Smooth muscle cell (in vitro differentiated cells): ENCODE measurements around the gene CD6. TPM values are rescaled to one million over a fixed set of nuclear protein-coding genes. Genes with fewer than 3 reads are reported as not detected.

Experiments used
- DNase-seq: peaks from one replicate; lab custom pipeline; 2025; ENCODE audit not compliant: unreplicated experiment; lab: John Stamatoyannopoulos, UW
- H2AFZ ChIP-seq: fragments of 200-600 bp; sonication (generic); 2 replicates; pipeline ENCODE4 v1.6.0; 2016; ENCODE audit warnings: antibody characterized with exemption, low read depth, mild to moderate bottlenecking
- H3F3A ChIP-seq: fragments of 200-600 bp; sonication (generic); 2 replicates; pipeline ENCODE4 v1.6.0; 2017; ENCODE audit warnings: antibody characterized with exemption, low read depth
- H3K27ac ChIP-seq: fragments of 200-600 bp; sonication (generic); 2 replicates; pipeline ENCODE4 v1.5.1; 2016; ENCODE audit warnings: low read depth, mild to moderate bottlenecking
- H3K27me3 ChIP-seq: fragments of 200-600 bp; sonication (generic); 2 replicates; pipeline ENCODE4 v1.6.1; 2016; ENCODE audit warnings: low read depth, mild to moderate bottlenecking
- H3K36me3 ChIP-seq: fragments of 200-600 bp; sonication (generic); 2 replicates; pipeline ENCODE4 v1.5.1; 2016; ENCODE audit warnings: low read depth
- H3K4me1 ChIP-seq: fragments of 200-600 bp; sonication (generic); 2 replicates; pipeline ENCODE4 v1.5.1; 2016; ENCODE audit warnings: low read depth
- H3K4me2 ChIP-seq: fragments of 200-600 bp; sonication (generic); 2 replicates; pipeline ENCODE4 v1.6.0; 2016; ENCODE audit warnings: mild to moderate bottlenecking
- H3K4me3 ChIP-seq: fragments of 200-600 bp; sonication (generic); 2 replicates; pipeline ENCODE4 v1.5.1; 2016; ENCODE audit warnings: mild to moderate bottlenecking
- H3K79me2 ChIP-seq: fragments of 200-600 bp; sonication (generic); 2 replicates; pipeline ENCODE4 v1.6.0; 2016; ENCODE audit warnings: low read depth, mild to moderate bottlenecking
- H3K9ac ChIP-seq: fragments of 200-600 bp; sonication (generic); 2 replicates; pipeline ENCODE4 v1.6.0; 2016; ENCODE audit warnings: low read depth
- H3K9me3 ChIP-seq: fragments of 200-600 bp; sonication (generic); replicated peaks from 2 replicates; pipeline ENCODE4 v1.5.1; 2016; ENCODE audit warnings: low read depth
- H4K20me1 ChIP-seq: fragments of 200-600 bp; sonication (generic); 2 replicates; pipeline ENCODE4 v1.6.0; 2016; ENCODE audit warnings: low read depth
- WGBS: methylation state at CpG from one replicate; pipeline ENCODE4 v1.1.7; 2016; ENCODE audit warnings: low lambda C conversion rate; 5-methylcytosine and 5-hydroxymethylcytosine counted together
- polyA plus RNA-seq: library from polyadenylated mRNA; unstranded; fragments of >200 nt; fragmentation: Nextera tagmentation; extraction: Ambion mirVana; gene quantifications from 2 replicates; pipeline ENCODE4 v1.2.1, GENCODE V29; 2016
- total RNA-seq: library from RNA; depleted of rRNA; stranded (reverse); fragments of >200 nt; gene quantifications from 2 replicates; pipeline ENCODE4 v1.2.3, GENCODE V29; 2014
- TF ChIP-seq, protein P1 (sequence below): fragments of 200-600 bp; sonication (generic); IDR thresholded peaks from 2 replicates; pipeline ENCODE4 v1.5.1; 2017; ENCODE audit warnings: borderline replicate concordance, mild to moderate bottlenecking, antibody characterized with exemption; ENCODE audit not compliant: insufficient read depth, poor library complexity, severe bottlenecking

The CD6 gene
- total and polyA plus RNA-seq, 2 experiments from 2014 or later, result 0.27 TPM; not detected in 1

DNA sequence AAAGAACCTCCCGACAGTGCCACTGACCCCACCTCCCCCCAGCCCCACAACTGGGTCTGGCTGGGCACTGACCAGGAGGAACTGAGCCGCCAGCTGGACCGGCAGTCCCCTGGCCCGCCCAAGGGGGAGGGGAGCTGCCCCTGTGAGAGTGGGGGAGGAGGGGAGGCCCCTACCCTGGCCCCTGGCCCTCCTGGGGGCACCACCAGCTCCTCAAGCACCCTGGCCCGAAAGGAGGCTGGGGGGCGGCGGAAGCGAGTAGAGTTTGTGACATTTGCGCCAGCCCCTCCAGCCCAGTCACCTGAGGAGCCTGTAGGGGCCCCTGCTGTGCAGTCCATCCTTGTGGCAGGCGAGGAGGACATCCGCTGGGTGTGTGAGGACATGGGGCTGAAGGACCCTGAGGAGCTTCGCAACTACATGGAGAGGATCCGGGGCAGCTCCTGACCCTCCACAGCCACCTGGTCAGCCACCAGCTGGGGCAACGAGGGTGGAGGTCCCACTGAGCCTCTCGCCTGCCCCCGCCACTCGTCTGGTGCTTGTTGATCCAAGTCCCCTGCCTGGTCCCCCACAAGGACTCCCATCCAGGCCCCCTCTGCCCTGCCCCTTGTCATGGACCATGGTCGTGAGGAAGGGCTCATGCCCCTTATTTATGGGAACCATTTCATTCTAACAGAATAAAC lies 34.9 kb upstream of the CD6 start:
- Histone ChIP-seq H3K36me3 (no peaks in the 10 kb centered on the region), H3K79me2 (no peaks in the 10 kb centered on the region), H3F3A (no peaks in the 10 kb centered on the region), H2AFZ (no peak overlapping the region), H3K9me3 (no peaks in the 10 kb centered on the region), H3K9ac (no peak overlapping the region), H3K27ac (no peak overlapping the region), H4K20me1 (no peaks in the 10 kb centered on the region), H3K4me2 (no peak overlapping the region), H3K4me1 (no peaks in the 10 kb centered on the region), H3K4me3 (no peak overlapping the region), H3K27me3 (no peaks in the 10 kb centered on the region)
- DNase-seq, result no peak
- WGBS, result 97% methylated on average over 16 of the region's 18 CpGs
- TF ChIP-seq, protein P1, sequence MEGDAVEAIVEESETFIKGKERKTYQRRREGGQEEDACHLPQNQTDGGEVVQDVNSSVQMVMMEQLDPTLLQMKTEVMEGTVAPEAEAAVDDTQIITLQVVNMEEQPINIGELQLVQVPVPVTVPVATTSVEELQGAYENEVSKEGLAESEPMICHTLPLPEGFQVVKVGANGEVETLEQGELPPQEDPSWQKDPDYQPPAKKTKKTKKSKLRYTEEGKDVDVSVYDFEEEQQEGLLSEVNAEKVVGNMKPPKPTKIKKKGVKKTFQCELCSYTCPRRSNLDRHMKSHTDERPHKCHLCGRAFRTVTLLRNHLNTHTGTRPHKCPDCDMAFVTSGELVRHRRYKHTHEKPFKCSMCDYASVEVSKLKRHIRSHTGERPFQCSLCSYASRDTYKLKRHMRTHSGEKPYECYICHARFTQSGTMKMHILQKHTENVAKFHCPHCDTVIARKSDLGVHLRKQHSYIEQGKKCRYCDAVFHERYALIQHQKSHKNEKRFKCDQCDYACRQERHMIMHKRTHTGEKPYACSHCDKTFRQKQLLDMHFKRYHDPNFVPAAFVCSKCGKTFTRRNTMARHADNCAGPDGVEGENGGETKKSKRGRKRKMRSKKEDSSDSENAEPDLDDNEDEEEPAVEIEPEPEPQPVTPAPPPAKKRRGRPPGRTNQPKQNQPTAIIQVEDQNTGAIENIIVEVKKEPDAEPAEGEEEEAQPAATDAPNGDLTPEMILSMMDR, result no peak

GRCh38 chr11:60937144-60937527 lies 34.3 kb upstream of the CD6 start:
- 93% methylated on average over 12 of the region's 12 CpGs for WGBS
- Histone ChIP-seq H3K9me3 (no peaks in the 10 kb centered on the region), H3K36me3 (no peaks in the 10 kb centered on the region), H3K27ac (no peak overlapping the region), H3F3A (no peaks in the 10 kb centered on the region), H3K4me2 (no peak overlapping the region), H3K4me1 (no peaks in the 10 kb centered on the region), H3K9ac (no peak overlapping the region), H2AFZ (no peak overlapping the region), H3K79me2 (no peaks in the 10 kb centered on the region), H3K4me3 (no peak overlapping the region), H4K20me1 (no peaks in the 10 kb centered on the region), H3K27me3 (no peaks in the 10 kb centered on the region)
- DNase-seq, result no peak
- TF ChIP-seq, protein P1, result no peak

- H3K4me2 ChIP-seq, result no peak overlapping the region
- no peaks in the 10 kb centered on the region for H3K9me3 ChIP-seq
- no peak overlapping the region for H3K27ac ChIP-seq
- WGBS, result 98% methylated on average over 8 of the region's 8 CpGs
- TF ChIP-seq, protein P1, result no peak
- no peaks in the 10 kb centered on the region for H3K4me1 ChIP-seq
- no peak overlapping the region for H3K9ac ChIP-seq
- no peaks in the 10 kb centered on the region for H3K27me3 ChIP-seq
- no peaks in the 10 kb centered on the region for H3F3A ChIP-seq
- H2AFZ ChIP-seq, result no peak overlapping the region
- H3K36me3 ChIP-seq, result no peaks in the 10 kb centered on the region
- DNase-seq, result no peak
- H4K20me1 ChIP-seq, result no peaks in the 10 kb centered on the region
- no peaks in the 10 kb centered on the region for H3K79me2 ChIP-seq
- H3K4me3 ChIP-seq, result no peak overlapping the region
These were observed 33.7 kb upstream of the CD6 start for GRCh38 chr11:60937811-60938210.

- no peak overlapping the region for H3K4me2 ChIP-seq
- no peak overlapping the region for H3K9ac ChIP-seq
- H4K20me1 ChIP-seq, result no peaks in the 10 kb centered on the region
- H3K27ac ChIP-seq, result no peak overlapping the region
- H3F3A ChIP-seq, result no peaks in the 10 kb centered on the region
- H3K4me3 ChIP-seq, result no peak overlapping the region
- TF ChIP-seq, protein P1, result no peak
- no peaks in the 10 kb centered on the region for H3K4me1 ChIP-seq
- H3K9me3 ChIP-seq, result no peaks in the 10 kb centered on the region
- no peak for DNase-seq
- H2AFZ ChIP-seq, result no peak overlapping the region
- no peaks in the 10 kb centered on the region for H3K79me2 ChIP-seq
- H3K27me3 ChIP-seq, result no peaks in the 10 kb centered on the region
- H3K36me3 ChIP-seq, result no peaks in the 10 kb centered on the region
- 91% methylated on average over 9 of the region's 9 CpGs for WGBS
These were observed 33.0 kb upstream of the CD6 start for GRCh38 chr11:60938500-60938899.
